ENCODE data around the gene QPRT.
A peak's percentile ranks its signal among the peaks of the same experiment; 100 is the strongest.

DNA sequence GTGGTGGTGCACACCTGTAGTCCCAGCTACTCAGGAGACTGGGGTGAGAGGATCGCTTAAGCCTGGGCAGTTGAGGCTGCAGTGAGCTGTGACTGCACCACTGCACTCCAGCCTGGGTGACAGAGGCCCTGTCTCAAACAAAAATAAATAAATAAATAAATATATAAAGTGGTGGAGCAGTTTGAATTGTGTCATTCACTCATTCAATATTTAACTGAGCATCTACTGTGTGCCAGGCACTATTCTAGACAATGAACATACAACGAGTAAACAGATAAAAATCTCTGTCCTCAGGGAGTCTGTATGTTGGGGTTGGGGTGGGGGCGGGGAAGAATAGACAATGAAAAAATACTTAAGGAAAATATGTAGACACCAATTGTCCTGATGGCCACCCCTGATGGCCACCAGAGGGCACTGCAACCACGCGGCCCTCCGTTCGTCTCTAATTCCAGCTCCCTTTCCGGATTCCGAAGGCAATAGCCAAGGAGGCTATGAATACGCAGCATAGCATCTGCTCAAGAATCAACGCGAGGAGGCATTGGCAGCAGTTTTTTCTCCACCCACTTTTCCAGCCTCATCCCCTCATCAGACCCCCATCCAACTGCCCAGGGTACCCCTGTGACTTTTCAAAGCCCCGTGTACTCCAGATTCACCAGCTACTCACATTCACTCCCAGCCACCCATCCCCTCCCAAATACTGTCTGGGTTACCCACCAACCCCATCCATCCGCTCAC lies 21.4 kb downstream of the QPRT start:
- TF ChIP-seq, protein P1, sequence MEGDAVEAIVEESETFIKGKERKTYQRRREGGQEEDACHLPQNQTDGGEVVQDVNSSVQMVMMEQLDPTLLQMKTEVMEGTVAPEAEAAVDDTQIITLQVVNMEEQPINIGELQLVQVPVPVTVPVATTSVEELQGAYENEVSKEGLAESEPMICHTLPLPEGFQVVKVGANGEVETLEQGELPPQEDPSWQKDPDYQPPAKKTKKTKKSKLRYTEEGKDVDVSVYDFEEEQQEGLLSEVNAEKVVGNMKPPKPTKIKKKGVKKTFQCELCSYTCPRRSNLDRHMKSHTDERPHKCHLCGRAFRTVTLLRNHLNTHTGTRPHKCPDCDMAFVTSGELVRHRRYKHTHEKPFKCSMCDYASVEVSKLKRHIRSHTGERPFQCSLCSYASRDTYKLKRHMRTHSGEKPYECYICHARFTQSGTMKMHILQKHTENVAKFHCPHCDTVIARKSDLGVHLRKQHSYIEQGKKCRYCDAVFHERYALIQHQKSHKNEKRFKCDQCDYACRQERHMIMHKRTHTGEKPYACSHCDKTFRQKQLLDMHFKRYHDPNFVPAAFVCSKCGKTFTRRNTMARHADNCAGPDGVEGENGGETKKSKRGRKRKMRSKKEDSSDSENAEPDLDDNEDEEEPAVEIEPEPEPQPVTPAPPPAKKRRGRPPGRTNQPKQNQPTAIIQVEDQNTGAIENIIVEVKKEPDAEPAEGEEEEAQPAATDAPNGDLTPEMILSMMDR (conservative IDR thresholded peaks at IDR 0.05 in 1 of 2, IDR thresholded peaks at IDR 0.05 in 1 of 2; ENCODE audit: low read depth in 1 of 2, low read length in 2 of 2): peak; percentile 87 to 90
- TF ChIP-seq EZH2 (IDR thresholded peaks at IDR 0.05; ENCODE audit: low read length, missing control alignments): no peak
